HepG2 (cell line): ENCODE measurements around the gene ZCWPW2.

Experiments
- EZH2 ChIP-seq: conservative IDR thresholded peaks from 2 replicates; pipeline ENCODE4 v1.6.1; 2012; ENCODE audit warnings: mild to moderate bottlenecking, low read depth, low read length, moderate library complexity
- RERE ChIP-seq: IDR thresholded peaks from 2 replicates; pipeline ENCODE4 v1.6.1; 2016; ENCODE audit warnings: low read depth, missing genetic modification reagents, missing compliant biosample characterization
- ZNF777 ChIP-seq: sonication (generic); formaldehyde crosslinking; IDR thresholded peaks from 2 replicates; pipeline ENCODE4 v1.4.0; 2020; ENCODE audit warnings: missing genetic modification reagents

GRCh38 chr3:28485164-28485563 lies 136.6 kb downstream of the ZCWPW2 start:
- no peak for TF ChIP-seq EZH2
- no peak for TF ChIP-seq RERE (CRISPR knock-in tag)
- TF ChIP-seq ZNF777 (CRISPR knock-in tag) = no peak
